Measurements from ENCODE around the gene CTDSPL. TPM values are rescaled to one million over a fixed set of nuclear protein-coding genes. Genes with fewer than 3 reads are reported as not detected.

CTDSPL gene
- total and polyA plus RNA-seq, 10 of the 15 experiments (the other 5 are each of a cell fraction or from before 2014, with no cell fraction given) = 0.05 to 0.51 (median 0.18) TPM; not detected in 6

DNA sequence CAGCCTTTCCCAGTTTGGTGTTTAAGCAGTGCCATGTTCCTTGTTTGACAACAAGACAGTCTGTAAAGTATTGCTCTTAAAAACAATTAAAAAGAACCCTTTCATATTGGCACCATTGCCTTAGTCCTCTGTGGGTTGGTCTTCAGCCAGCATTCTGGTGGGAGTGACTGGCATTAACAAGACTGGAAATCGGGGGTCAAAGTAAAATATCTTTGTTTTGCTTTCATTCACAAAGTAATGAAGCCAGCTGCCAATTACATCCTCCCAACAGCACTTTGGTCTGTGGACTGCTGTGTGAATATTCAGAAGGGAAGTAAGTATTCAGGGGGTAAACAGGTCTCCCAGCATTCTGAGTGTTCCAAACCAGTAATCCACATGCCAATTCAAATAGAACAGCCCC, 120.7 kb downstream of the CTDSPL start:
- ChIA-PET RAD21 (ENCODE audit: unreplicated experiment) (no interaction called here), SMC1A (ENCODE audit: uncharacterized antibody, unreplicated experiment) (interaction anchor here (0.7 to 1.5 kb wide), 4 partner anchors 15 to 127 kb away, joined by 3 read pairs; no protein-coding TSS in a partner anchor), CTCF (interaction anchor here (0.6 to 5.4 kb wide), 3 partner anchors 16 to 237 kb away, joined by 3 to 38 read pairs (median 3); no protein-coding TSS in a partner anchor), POLR2A (no interaction called here)
- no peak overlapping the region for H2AFZ ChIP-seq (ENCODE audit: control insufficient read depth, low read depth, low read length)
- ATAC-seq = no peak
- no peak overlapping the region for H3K4me2 ChIP-seq (ENCODE audit: control insufficient read depth, insufficient read depth)
- in situ Hi-C loops (cut with MboI) = no loop called here
- WGBS (ENCODE audit: insufficient coverage, insufficient replicate concordance, low lambda C conversion rate, missing lambda C conversion rate) = 0% methylated on average over 1 of the region's 1 CpG
- H4K20me1 ChIP-seq (ENCODE audit: control insufficient read depth, insufficient read depth) = no peaks in the 10 kb centered on the region
- no peaks in the 10 kb centered on the region for H3K4me1 ChIP-seq (ENCODE audit: control insufficient read depth, insufficient read depth, low read length)
- H3K79me2 ChIP-seq (ENCODE audit: control insufficient read depth, insufficient read depth, low read length) = no peaks in the 10 kb centered on the region
- no peak overlapping the region for H3K4me3 ChIP-seq
- H3K36me3 ChIP-seq (ENCODE audit: control insufficient read depth in 2 of 2, insufficient read depth in 2 of 2, low read length in 1 of 2) = no peaks in the 10 kb centered on the region
- intact Hi-C loops (cut with micrococcal nuclease; ENCODE audit: unreplicated experiment) = no loop called here
- H3K27ac ChIP-seq (ENCODE audit: control insufficient read depth, insufficient read depth) = no peak overlapping the region
- TF ChIP-seq SPI1 (IDR thresholded peaks at IDR 0.05; ENCODE audit: borderline replicate concordance, insufficient read depth, low read depth, low read length) (no peak), NR2F1 (conservative IDR thresholded peaks at IDR 0.05) (no peak), RUNX3 (IDR thresholded peaks at IDR 0.05; ENCODE audit: low read length) (no peak), MTA3 (IDR thresholded peaks at IDR 0.05; ENCODE audit: borderline replicate concordance, low read length) (no peak)
- TF ChIP-seq, protein P1, sequence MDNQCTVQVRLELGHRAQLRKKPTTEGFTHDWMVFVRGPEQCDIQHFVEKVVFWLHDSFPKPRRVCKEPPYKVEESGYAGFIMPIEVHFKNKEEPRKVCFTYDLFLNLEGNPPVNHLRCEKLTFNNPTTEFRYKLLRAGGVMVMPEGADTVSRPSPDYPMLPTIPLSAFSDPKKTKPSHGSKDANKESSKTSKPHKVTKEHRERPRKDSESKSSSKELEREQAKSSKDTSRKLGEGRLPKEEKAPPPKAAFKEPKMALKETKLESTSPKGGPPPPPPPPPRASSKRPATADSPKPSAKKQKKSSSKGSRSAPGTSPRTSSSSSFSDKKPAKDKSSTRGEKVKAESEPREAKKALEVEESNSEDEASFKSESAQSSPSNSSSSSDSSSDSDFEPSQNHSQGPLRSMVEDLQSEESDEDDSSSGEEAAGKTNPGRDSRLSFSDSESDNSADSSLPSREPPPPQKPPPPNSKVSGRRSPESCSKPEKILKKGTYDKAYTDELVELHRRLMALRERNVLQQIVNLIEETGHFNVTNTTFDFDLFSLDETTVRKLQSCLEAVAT (IDR thresholded peaks at IDR 0.05) = no peak
- H3K27me3 ChIP-seq (replicated peaks in 1 of 2; ENCODE audit: control insufficient read depth in 2 of 2, insufficient read depth in 2 of 2, low read length in 1 of 2) = no peaks in the 10 kb centered on the region; a peak in 2 of 4 replicates
- no peak overlapping the region for H3K9ac ChIP-seq (ENCODE audit: control insufficient read depth, insufficient read depth, low read length)
- no peak for FAIRE-seq
- DNase-seq (ENCODE audit: low read depth, low spot score) = no peak
- BruUV-seq (replicated peaks) = no TSS peak
- no peaks in the 10 kb centered on the region for H3K9me3 ChIP-seq (replicated peaks; ENCODE audit: control insufficient read depth, insufficient read depth, low read length)

GRCh38 chr3:37984051-37984450, 122.4 kb downstream of the CTDSPL start:
- BruUV-seq (replicated peaks) = no TSS peak
- no peaks in the 10 kb centered on the region for H3K9me3 ChIP-seq (replicated peaks; ENCODE audit: control insufficient read depth, insufficient read depth, low read length)
- in situ Hi-C loops (cut with MboI) = no loop called here
- H3K4me2 ChIP-seq (ENCODE audit: control insufficient read depth, insufficient read depth) = no peak overlapping the region
- POLR2A ChIA-PET = no interaction called here
- no peak for ATAC-seq
- no peak overlapping the region for H3K9ac ChIP-seq (ENCODE audit: control insufficient read depth, insufficient read depth, low read length)
- H3K79me2 ChIP-seq (ENCODE audit: control insufficient read depth, insufficient read depth, low read length) = no peaks in the 10 kb centered on the region
- SMC1A ChIA-PET (ENCODE audit: uncharacterized antibody, unreplicated experiment) = interaction anchor here (2.1 kb wide), 1 partner anchor 9 kb away, joined by 5 read pairs; no protein-coding TSS in a partner anchor
- H3K4me3 ChIP-seq = no peak overlapping the region
- no peaks in the 10 kb centered on the region; a peak in 2 of 4 replicates for H3K27me3 ChIP-seq (replicated peaks in 1 of 2; ENCODE audit: control insufficient read depth in 2 of 2, insufficient read depth in 2 of 2, low read length in 1 of 2)
- no peak overlapping the region for H3K27ac ChIP-seq (ENCODE audit: control insufficient read depth, insufficient read depth)
- DNase-seq (ENCODE audit: low read depth, low spot score) = no peak
- no peak for FAIRE-seq
- intact Hi-C loops (cut with micrococcal nuclease; ENCODE audit: unreplicated experiment) = no loop called here
- 23% methylated on average over 7 of the region's 7 CpGs for WGBS (ENCODE audit: insufficient coverage, insufficient replicate concordance, low lambda C conversion rate, missing lambda C conversion rate)
- RAD21 ChIA-PET (ENCODE audit: unreplicated experiment) = no interaction called here
- TF ChIP-seq, protein P2, sequence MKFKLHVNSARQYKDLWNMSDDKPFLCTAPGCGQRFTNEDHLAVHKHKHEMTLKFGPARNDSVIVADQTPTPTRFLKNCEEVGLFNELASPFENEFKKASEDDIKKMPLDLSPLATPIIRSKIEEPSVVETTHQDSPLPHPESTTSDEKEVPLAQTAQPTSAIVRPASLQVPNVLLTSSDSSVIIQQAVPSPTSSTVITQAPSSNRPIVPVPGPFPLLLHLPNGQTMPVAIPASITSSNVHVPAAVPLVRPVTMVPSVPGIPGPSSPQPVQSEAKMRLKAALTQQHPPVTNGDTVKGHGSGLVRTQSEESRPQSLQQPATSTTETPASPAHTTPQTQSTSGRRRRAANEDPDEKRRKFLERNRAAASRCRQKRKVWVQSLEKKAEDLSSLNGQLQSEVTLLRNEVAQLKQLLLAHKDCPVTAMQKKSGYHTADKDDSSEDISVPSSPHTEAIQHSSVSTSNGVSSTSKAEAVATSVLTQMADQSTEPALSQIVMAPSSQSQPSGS (IDR thresholded peaks at IDR 0.05; ENCODE audit: low read length) = no peak
- no peak for TF ChIP-seq ZNF274 (IDR thresholded peaks at IDR 0.05; ENCODE audit: insufficient read depth, insufficient read length)
- TF ChIP-seq SREBF2 (IDR thresholded peaks at IDR 0.05; ENCODE audit: low read length) = no peak
- TF ChIP-seq SP1 (IDR thresholded peaks at IDR 0.05; ENCODE audit: low read depth, low read length) = no peak
- TF ChIP-seq SRF (IDR thresholded peaks at IDR 0.05; ENCODE audit: low read depth in 2 of 2, low read length in 2 of 2) = no peak
- no peak for TF ChIP-seq POLR2AphosphoS2 (IDR thresholded peaks at IDR 0.05; ENCODE audit: low read depth, low read length)
- TF ChIP-seq JUNB (IDR thresholded peaks at IDR 0.05) = no peak
- TF ChIP-seq, protein P3, sequence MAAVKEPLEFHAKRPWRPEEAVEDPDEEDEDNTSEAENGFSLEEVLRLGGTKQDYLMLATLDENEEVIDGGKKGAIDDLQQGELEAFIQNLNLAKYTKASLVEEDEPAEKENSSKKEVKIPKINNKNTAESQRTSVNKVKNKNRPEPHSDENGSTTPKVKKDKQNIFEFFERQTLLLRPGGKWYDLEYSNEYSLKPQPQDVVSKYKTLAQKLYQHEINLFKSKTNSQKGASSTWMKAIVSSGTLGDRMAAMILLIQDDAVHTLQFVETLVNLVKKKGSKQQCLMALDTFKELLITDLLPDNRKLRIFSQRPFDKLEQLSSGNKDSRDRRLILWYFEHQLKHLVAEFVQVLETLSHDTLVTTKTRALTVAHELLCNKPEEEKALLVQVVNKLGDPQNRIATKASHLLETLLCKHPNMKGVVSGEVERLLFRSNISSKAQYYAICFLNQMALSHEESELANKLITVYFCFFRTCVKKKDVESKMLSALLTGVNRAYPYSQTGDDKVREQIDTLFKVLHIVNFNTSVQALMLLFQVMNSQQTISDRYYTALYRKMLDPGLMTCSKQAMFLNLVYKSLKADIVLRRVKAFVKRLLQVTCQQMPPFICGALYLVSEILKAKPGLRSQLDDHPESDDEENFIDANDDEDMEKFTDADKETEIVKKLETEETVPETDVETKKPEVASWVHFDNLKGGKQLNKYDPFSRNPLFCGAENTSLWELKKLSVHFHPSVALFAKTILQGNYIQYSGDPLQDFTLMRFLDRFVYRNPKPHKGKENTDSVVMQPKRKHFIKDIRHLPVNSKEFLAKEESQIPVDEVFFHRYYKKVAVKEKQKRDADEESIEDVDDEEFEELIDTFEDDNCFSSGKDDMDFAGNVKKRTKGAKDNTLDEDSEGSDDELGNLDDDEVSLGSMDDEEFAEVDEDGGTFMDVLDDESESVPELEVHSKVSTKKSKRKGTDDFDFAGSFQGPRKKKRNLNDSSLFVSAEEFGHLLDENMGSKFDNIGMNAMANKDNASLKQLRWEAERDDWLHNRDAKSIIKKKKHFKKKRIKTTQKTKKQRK (IDR thresholded peaks at IDR 0.05; ENCODE audit: low read depth, low read length) = no peak
- no peaks in the 10 kb centered on the region for H4K20me1 ChIP-seq (ENCODE audit: control insufficient read depth, insufficient read depth)
- no peaks in the 10 kb centered on the region for H3K36me3 ChIP-seq (ENCODE audit: control insufficient read depth in 2 of 2, insufficient read depth in 2 of 2, low read length in 1 of 2)
- no peak overlapping the region for H2AFZ ChIP-seq (ENCODE audit: control insufficient read depth, low read depth, low read length)
- no peaks in the 10 kb centered on the region for H3K4me1 ChIP-seq (ENCODE audit: control insufficient read depth, insufficient read depth, low read length)
- CTCF ChIA-PET = interaction anchor here (1.0 kb wide), 1 partner anchor 9 kb away, joined by 4 read pairs; no protein-coding TSS in a partner anchor

All from GM12878 (cell line).